MM.1S (cell line): ENCODE results near the gene SERP1.

Experiments used
- DNase-seq: peaks from one replicate; pipeline ENCODE4 v3.0.0-alpha.2; 2015
- H2AFZ ChIP-seq: fragments of 300-600 bp; sonication (generic); 2 replicates; pipeline ENCODE4 v1.6.0; 2016; ENCODE audit warnings: antibody characterized with exemption, low read length
- H3F3A ChIP-seq: fragments of 300-600 bp; sonication (generic); 2 replicates; pipeline ENCODE4 v1.6.1; 2016; ENCODE audit warnings: mild to moderate bottlenecking, antibody characterized with exemption, low read length, moderate library complexity, mixed read lengths; ENCODE audit not compliant: insufficient read depth
- H3K27ac ChIP-seq: fragments of 300-600 bp; sonication (generic); 2 replicates; pipeline ENCODE4 v1.5.1; 2016; ENCODE audit warnings: mild to moderate bottlenecking, low read length
- H3K27me3 ChIP-seq: fragments of 300-600 bp; sonication (generic); replicated peaks from 2 replicates; pipeline ENCODE4 v1.6.0; 2016; ENCODE audit warnings: low read length; ENCODE audit not compliant: insufficient read depth
- H3K36me3 ChIP-seq: fragments of 300-600 bp; sonication (generic); replicated peaks from 2 replicates; pipeline ENCODE4 v1.6.1; 2016; ENCODE audit warnings: mild to moderate bottlenecking, low read length, mixed read lengths; ENCODE audit not compliant: insufficient read depth
- H3K4me1 ChIP-seq: fragments of 300-600 bp; sonication (generic); 2 replicates; pipeline ENCODE4 v1.6.1; 2016; ENCODE audit warnings: low read length, mixed read lengths
- H3K4me2 ChIP-seq: fragments of 300-600 bp; sonication (generic); 2 replicates; pipeline ENCODE4 v1.6.0; 2016; ENCODE audit warnings: low read depth, low read length
- H3K4me3 ChIP-seq: fragments of 300-600 bp; sonication (generic); 2 replicates; pipeline ENCODE4 v1.5.1; 2016; ENCODE audit warnings: low read length, mixed read lengths
- H3K79me2 ChIP-seq: fragments of 300-600 bp; sonication (generic); 2 replicates; pipeline ENCODE4 v1.6.1; 2016; ENCODE audit warnings: mixed run types, low read length, mixed read lengths
- H3K9ac ChIP-seq: fragments of 300-600 bp; sonication (generic); 2 replicates; pipeline ENCODE4 v1.6.1; 2016; ENCODE audit warnings: low read length, mixed read lengths
- H3K9me2 ChIP-seq: fragments of 300-600 bp; sonication (generic); replicated peaks from 2 replicates; pipeline ENCODE4 v1.6.1; 2016; ENCODE audit warnings: mild to moderate bottlenecking, low read length, mixed read lengths; ENCODE audit not compliant: insufficient read depth
- H3K9me3 ChIP-seq: fragments of 300-600 bp; sonication (generic); replicated peaks from 2 replicates; pipeline ENCODE4 v1.6.1; 2016; ENCODE audit warnings: mild to moderate bottlenecking, low read length, mixed read lengths; ENCODE audit not compliant: insufficient read depth
- H4K20me1 ChIP-seq: fragments of 300-600 bp; sonication (generic); 2 replicates; pipeline ENCODE4 v1.6.1; 2016; ENCODE audit warnings: mild to moderate bottlenecking, low read length, moderate library complexity, mixed read lengths; ENCODE audit not compliant: insufficient read depth
- EZH2 ChIP-seq: fragments of 300-600 bp; sonication (generic); optimal IDR thresholded peaks from 2 replicates; pipeline ENCODE3; 2017; ENCODE audit warnings: low read depth, mild to moderate bottlenecking, antibody characterized with exemption, low read length, mixed read lengths
- EZH2phosphoT487 ChIP-seq: fragments of 300-600 bp; sonication (generic); IDR thresholded peaks from 2 replicates; pipeline ENCODE4 v1.6.1; 2018; ENCODE audit warnings: antibody characterized with exemption, low read length
- TF ChIP-seq, protein P1 (sequence below): fragments of 300-600 bp; sonication (generic); IDR thresholded peaks from 2 replicates; pipeline ENCODE4 v1.5.1; 2016; ENCODE audit warnings: antibody characterized with exemption, low read length, mixed read lengths

The SERP1 gene

DNA sequence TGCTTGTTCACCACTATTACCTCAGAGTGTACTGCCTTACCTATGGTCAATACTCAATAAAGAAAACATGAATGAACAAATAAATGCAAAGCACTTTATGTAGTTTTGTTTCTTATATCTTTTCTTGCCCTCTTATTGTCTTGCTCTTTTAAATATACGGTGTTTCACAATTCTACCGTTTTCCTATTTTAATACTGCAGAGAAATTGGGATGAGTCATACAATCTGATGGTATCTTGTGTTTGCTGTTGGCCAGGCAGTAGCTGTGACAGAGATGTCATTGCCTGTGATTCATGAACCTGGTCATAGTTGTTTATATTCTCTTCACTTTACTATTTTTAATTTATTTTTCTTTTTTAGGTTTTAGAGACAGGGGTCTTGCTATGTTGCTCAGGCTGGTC, 48.3 kb downstream of the SERP1 start:
- H4K20me1 ChIP-seq: no peaks in the 10 kb centered on the region
- DNase-seq: no peak
- H3K4me1 ChIP-seq: no peaks in the 10 kb centered on the region
- no peak for TF ChIP-seq EZH2
- TF ChIP-seq EZH2phosphoT487: no peak
- no peaks in the 10 kb centered on the region for H3K9me3 ChIP-seq
- no peak overlapping the region for H3K4me3 ChIP-seq
- H2AFZ ChIP-seq: no peak overlapping the region
- H3K27ac ChIP-seq: no peak overlapping the region
- no peaks in the 10 kb centered on the region for H3K27me3 ChIP-seq
- H3K79me2 ChIP-seq: no peaks in the 10 kb centered on the region
- no peaks in the 10 kb centered on the region for H3K36me3 ChIP-seq
- no peaks in the 10 kb centered on the region for H3K9me2 ChIP-seq
- no peak overlapping the region for H3K9ac ChIP-seq
- H3F3A ChIP-seq: no peaks in the 10 kb centered on the region
- no peak overlapping the region for H3K4me2 ChIP-seq

DNA sequence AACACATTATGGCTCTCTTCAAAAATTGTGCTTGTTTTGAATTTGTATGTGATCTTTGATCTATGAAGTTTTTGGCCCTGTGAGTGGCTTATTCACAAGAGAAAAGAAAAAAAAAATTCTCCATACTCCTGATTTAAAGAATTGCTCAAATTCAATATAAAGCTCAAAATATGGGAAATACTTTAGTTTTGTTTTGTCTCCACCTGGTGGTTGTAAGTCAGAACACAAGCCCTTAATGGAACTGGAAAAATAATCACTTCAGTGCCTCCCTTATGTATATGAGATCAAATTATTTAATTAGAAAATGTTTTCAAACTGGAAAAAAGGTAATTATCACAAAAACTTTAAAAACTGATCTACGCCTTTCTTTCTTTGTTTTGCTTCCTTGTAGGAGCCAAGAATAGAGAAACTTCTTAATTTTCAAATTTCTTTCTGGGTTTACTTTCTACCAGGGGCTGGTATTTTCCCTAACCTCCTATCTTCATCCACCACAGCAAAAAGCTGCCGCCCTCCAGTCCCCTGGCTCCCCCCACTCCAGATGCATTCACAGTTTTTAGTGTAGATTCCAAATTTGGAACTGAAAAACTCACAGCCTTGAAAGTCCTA, 50.6 kb downstream of the SERP1 start:
- DNase-seq: peak; percentile 63
- Histone ChIP-seq H3K79me2 (no peaks in the 10 kb centered on the region), H4K20me1 (no peaks in the 10 kb centered on the region), H3K4me2 (no peak overlapping the region), H2AFZ (no peak overlapping the region), H3K36me3 (no peaks in the 10 kb centered on the region), H3K4me3 (no peak overlapping the region), H3K9me3 (no peaks in the 10 kb centered on the region), H3K27ac (no peak overlapping the region), H3K9me2 (no peaks in the 10 kb centered on the region), H3F3A (no peaks in the 10 kb centered on the region), H3K9ac (no peak overlapping the region), H3K4me1 (no peaks in the 10 kb centered on the region), H3K27me3 (no peaks in the 10 kb centered on the region)
- TF ChIP-seq EZH2: no peak
- TF ChIP-seq, protein P1, sequence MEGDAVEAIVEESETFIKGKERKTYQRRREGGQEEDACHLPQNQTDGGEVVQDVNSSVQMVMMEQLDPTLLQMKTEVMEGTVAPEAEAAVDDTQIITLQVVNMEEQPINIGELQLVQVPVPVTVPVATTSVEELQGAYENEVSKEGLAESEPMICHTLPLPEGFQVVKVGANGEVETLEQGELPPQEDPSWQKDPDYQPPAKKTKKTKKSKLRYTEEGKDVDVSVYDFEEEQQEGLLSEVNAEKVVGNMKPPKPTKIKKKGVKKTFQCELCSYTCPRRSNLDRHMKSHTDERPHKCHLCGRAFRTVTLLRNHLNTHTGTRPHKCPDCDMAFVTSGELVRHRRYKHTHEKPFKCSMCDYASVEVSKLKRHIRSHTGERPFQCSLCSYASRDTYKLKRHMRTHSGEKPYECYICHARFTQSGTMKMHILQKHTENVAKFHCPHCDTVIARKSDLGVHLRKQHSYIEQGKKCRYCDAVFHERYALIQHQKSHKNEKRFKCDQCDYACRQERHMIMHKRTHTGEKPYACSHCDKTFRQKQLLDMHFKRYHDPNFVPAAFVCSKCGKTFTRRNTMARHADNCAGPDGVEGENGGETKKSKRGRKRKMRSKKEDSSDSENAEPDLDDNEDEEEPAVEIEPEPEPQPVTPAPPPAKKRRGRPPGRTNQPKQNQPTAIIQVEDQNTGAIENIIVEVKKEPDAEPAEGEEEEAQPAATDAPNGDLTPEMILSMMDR: peak; percentile 69

DNA sequence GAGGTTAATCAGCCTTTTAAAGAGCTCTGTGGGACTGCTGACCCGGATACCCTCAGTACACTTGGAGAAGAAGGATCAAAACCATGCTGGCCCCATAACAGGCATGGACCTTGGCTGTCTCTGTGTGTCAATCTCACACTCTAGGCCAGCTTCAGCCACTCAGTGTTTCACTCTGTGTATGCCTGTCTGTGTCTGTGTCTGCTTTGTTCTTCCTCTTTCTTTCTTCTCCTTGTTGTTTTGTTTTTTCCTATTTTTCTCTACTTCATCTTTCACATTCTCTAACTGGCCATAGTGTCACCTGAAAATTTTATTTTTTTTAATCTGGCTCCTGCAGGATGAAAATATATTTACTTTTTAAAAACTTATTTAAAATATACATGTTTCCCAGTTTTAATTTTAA, 51.1 kb downstream of the SERP1 start:
- Histone ChIP-seq H4K20me1 (no peaks in the 10 kb centered on the region), H3K4me2 (no peak overlapping the region), H2AFZ (no peak overlapping the region), H3K4me1 (no peaks in the 10 kb centered on the region), H3K27me3 (no peaks in the 10 kb centered on the region), H3K9me3 (no peaks in the 10 kb centered on the region), H3K79me2 (no peaks in the 10 kb centered on the region), H3K36me3 (no peaks in the 10 kb centered on the region), H3K27ac (no peak overlapping the region), H3K9me2 (no peaks in the 10 kb centered on the region), H3K4me3 (no peak overlapping the region), H3K9ac (no peak overlapping the region), H3F3A (no peaks in the 10 kb centered on the region)
- DNase-seq: no peak
- TF ChIP-seq, protein P1: no peak
- no peak for TF ChIP-seq EZH2phosphoT487
- no peak for TF ChIP-seq EZH2

DNA sequence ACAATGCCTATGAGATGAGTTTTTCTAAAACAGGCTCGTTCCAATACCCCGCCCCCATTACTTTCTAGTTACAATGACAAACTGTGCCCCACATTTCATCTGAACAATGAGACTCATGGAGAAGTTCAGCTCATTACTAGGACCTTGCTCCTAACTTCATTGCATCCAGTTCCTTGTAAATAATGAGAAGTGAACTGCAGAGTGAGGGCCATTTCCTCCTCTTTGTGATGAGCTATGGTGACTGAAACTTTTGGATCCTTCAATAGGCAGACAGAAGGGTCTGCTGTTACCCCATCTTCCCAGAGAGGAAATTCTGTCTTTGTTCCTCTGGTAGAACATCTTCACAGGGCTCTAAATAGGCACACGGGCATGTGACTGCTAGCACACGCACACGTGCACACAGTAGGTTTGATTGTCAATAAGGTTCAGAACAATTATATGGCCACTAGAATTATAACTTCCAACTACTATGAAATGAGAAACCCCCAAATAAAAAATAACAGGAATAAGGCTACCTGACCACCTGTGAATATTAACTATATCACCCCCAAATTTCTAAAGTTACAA, 51.8 kb downstream of the SERP1 start:
- H3K4me1 ChIP-seq: no peaks in the 10 kb centered on the region
- no peaks in the 10 kb centered on the region for H3K9me3 ChIP-seq
- H3K9ac ChIP-seq: no peak overlapping the region
- no peaks in the 10 kb centered on the region for H3K79me2 ChIP-seq
- no peaks in the 10 kb centered on the region for H3K27me3 ChIP-seq
- no peak for DNase-seq
- no peaks in the 10 kb centered on the region for H3K36me3 ChIP-seq
- H3F3A ChIP-seq: no peaks in the 10 kb centered on the region
- no peak overlapping the region for H3K27ac ChIP-seq
- no peaks in the 10 kb centered on the region for H3K9me2 ChIP-seq
- TF ChIP-seq EZH2 (no peak), EZH2phosphoT487 (no peak)
- TF ChIP-seq, protein P1: no peak
- H2AFZ ChIP-seq: no peak overlapping the region
- no peak overlapping the region for H3K4me2 ChIP-seq
- no peaks in the 10 kb centered on the region for H4K20me1 ChIP-seq
- H3K4me3 ChIP-seq: no peak overlapping the region
